NCI-H187 (cell line): ENCODE data around the gene IL18.
A peak's percentile ranks its signal among the peaks of the same experiment; 100 is the strongest.
"Not testable (repeated sequence)": the region's sequence is repeated elsewhere in the genome, so short reads cannot be mapped to it uniquely, and the experiment has no call there.

ENCODE experiments used
- DNase-seq, 2 experiments: peaks; one replicate each; lab custom pipeline; 2025; lab: John Stamatoyannopoulos, UW

Gene IL18

DNA sequence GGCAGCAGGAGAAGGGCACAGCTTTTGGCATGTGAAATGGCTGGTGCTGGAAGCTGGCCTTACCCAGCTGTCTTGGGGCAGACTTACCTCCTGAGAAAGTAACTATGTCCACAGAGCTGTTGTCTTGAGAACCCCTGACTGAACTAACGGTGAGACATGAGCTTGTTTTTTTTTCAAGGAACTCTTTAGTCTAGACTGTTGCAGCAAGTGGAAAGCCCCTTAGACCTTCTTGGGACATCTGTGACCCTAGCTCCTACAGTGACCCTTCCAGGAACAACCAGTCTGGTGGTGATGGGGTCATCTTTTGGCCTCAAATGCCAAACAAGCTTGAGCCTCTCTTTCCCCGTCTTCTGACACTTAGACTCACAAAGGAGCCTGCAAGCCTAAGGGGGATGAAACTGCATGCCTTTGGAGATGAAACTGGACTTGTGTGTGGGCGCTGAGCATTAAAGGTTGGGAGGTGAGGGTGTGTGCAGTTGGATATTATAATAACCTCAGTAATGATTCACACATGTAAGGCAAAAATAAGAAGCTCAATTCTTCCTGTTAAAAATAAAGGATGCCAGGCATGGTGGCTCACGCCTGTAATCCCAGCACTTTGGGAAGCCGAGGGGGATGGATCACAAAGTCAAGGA, 41.8 kb downstream of the IL18 start:
- DNase-seq: no peak

DNA sequence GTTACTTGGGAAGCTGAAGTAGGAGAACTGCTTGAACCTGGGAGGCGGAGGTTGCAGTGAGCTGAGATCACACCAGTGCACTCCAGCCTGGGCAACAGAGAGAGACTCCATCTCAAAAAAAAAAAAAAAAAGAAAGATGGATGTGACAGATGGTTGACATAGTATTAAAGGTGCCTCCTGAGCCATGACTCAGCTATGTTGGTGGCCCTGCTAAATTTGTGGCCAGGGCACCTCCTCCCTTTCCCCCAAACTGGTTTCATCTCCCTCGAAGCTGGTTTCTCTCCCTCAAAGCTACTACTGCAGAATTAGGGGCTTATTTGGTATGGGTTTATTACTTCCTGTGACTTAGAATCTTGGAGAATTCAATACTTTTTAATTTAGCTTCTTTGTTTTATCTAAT, 45.7 kb downstream of the IL18 start:
- DNase-seq: no peak

DNA sequence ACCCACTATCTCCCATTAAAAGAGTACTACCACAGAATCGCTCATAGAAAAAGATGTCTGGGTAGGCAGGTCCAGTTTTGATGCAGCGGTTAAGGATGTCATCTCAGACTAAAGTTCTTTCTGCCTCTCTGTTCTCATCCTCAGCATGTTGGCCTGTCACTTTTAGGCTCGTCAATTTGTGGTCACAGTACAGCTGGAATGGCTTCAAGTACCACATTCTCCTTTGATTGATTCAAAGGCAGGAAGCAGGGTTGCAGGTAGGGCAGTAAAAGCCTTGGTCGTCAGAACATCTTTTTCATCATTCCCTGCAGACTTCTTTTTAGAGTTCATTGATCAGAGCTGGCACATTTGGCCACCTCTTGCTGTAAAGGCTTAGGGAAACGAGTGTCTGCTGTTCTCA, 48.5 kb downstream of the IL18 start:
- no peak for DNase-seq

DNA sequence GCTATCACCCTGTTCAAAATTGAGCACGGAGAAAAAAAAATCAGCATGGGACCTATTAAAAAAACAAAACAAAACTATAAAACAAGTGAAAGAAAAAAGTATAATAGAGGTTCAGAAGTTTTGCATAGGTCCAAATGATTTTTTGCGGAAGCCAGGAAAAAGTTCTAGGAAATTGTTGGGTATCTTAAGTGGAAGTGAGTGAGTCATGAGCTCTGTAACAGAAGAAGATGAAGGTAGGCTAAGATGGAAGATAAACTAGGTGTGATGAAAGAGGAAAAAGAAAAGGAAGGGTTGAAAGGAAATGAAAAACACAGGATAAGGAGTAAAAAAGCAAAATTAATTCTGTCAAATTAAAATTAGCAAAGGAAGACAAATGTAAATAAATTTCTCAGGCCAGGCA, 49.4 kb downstream of the IL18 start:
- no peak for DNase-seq

DNA sequence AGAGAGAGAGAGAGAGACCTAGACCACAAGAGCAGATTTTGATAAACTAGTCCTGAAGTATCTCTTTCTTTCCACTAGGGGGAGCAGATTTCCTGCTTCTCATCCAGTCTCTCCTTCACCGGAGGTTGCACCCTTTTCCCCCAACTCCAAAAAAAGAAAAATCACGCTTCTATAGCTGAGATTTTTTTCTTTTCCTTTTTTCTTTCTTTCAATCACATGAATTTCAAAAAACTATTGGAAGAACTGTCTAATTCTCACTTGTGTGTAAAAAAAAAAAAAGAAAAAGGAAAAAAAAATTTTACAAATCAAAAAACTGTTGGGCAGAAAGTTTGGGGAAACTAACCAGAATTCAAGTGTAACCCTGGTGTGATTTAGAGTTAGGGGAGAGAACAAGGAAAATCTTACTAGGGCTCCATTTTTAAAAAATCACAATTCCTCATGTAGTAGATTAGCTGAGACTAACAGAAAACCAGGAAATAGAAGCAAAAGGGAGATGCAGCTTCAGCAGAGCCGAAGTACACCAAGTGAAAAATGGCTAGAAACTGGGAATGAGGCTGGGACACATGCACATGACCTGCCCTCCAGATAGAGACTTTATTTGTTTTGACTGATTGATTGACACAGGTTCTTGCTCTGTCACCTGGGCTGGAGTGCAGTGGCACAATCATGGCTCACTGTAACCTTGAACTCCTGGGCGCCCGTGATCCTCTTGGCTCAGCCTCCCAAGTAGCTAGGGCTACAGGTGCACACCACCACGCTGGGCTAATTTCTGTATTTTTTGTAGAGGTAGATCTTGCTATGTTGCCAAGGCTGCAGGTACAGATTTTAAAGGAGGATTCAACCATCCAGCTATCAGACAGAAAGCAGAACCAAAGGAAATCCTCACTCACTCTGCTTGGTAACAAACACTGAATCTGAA, 50.1 kb downstream of the IL18 start:
- DNase-seq: peak in 1 of 2 experiments; percentile 40

DNA sequence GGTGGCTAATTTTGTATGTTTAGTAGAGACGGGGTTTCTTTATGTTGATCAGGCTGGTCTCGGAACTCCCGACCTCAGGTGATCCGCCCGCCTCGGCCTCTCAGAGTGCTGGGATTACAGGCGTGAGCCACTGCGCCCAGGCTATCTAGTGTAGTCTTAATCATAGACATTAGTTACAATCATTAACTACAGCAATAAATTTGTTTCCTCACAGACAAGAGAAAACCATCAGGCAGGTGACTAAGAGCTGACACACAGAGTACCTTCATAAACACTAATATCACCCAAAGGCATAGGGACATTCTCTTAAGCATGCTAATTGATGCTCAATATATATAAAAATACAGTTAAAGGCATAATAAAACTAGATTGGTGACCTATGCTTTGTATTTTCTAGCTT, 57.8 kb downstream of the IL18 start:
- DNase-seq: no peak

DNA sequence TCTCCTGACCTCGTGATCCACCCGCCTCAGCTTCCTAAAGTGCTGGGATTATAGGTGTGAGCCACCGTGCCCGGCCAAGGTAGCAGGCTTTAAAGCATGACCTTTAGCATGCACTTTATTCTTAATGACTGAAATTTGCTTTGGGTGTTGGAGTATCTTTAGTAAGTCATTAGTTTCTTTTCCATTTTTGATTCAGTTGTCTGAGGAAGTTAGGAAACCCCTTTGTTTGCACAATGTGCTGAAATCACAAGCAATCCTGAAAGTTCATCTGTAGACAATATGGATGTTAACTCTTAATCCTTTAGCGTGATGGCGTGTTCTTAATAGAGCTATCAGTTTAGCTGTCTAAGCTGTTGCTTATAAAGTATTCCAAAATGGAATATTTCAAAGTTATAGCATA, 60.4 kb downstream of the IL18 start:
- no peak for DNase-seq

GRCh38 chr11:112100462-112100861, 63.4 kb downstream of the IL18 start:
- no peak for DNase-seq

DNA sequence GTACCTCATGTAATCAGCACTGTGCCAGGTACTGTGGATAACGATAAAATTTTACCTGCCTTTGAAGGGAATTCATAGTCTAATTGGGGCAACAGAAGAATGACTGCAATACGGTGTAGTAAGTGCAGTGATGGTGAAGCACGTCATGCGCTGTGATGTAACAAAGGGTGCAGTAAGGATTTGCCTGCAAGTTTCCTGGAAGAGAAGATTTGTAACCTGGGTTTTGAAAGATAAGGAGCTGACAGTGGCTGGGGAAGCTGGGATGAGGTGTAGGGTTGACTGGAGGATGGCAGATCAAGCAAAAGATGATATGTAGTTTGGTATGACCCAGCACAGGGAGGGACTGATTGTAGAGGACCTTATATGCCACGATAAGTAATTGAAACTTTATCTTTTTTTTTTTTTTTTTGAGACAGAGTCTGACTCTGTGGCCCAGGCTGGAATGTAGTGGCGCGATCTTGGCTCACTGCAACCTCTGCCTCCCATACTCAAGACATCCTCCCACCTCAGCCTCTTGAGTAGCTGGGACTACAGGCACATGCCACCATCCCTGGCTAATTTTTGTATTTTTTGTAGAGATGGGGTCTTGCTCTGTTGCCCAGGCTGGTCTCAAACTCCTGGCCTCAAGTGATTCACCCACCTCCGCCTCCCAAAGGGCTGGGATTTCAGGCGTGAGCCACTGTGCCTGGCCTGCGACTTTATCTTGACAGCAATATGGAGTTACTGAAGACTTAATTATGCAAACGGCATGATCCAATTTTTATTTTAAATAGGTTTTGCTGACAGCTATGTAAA, 66.0 kb downstream of the IL18 start:
- no peak for DNase-seq

DNA sequence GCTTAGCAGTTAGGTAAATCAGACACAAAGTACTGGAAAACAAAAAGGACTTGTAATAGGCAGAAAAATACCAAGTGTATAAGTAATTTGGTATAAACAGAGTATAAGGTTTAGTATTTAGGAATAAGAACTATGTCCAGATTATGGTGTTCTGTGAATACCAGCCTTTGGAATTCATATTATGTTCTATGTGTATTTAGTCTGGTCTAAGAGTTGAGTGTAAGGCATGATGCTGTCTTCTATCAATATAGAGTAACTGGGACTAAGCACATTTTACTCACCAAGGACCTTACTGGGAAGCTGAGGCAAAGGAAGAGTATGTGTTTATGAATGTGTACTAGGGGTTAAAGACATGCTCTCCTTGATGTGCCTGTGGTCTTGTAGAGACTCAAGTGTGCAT, 67.7 kb downstream of the IL18 start:
- no peak for DNase-seq

DNA sequence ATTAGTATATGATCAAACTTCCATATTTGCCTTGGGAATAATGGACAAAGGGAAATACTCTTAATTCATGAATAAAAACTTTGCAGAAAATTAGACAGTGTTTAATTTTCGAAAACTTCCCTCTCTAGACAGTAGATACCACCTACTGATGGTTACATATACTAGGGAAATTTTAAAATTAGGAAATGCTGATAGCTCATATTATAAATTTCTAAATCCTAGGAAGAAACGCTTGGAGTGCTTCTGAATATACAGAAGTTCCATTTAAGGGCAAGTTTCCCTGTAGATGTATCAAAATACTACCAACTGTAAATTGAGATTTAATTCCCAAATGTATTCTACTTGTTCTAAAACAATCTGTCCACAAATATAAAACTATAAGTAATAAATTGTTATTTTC, 68.6 kb downstream of the IL18 start:
- DNase-seq: not testable (repeated sequence)
